HG03175 (cell line): ENCODE data around the gene SOCS3.

Experiments used
- ATAC-seq: cut with Tn5 transposase; IDR thresholded peaks from one replicate; pipeline ENCODE4 v1.9.1; 2021; ENCODE audit warnings: mild to moderate bottlenecking, moderate library complexity; ENCODE audit not compliant: unreplicated experiment

The SOCS3 gene

DNA sequence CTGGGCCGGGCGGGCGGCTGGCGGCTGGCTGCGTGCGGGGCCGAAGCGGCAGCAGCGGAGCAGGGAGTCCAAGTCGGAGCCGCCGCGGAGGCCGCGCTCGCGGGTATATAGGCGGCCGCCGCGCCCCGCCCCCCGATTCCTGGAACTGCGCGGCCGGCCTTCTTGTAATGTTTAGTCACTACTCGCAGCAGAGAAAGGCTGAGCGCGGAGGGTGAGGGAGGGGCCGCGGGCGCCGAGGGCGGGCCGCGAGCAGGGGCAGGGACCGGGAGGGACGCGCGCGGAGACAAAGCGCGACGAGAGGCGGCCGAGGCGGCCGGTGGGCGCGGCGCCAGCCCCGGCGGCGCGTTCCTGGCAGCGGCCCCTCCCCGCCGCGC, at the start of gene SOCS3:
Gene SOCS3 (minus strand): TSS at position 81 of the 374 bp plus-strand sequence. CDS start 982 bp downstream, outside the sequence.
- no peak for ATAC-seq

DNA sequence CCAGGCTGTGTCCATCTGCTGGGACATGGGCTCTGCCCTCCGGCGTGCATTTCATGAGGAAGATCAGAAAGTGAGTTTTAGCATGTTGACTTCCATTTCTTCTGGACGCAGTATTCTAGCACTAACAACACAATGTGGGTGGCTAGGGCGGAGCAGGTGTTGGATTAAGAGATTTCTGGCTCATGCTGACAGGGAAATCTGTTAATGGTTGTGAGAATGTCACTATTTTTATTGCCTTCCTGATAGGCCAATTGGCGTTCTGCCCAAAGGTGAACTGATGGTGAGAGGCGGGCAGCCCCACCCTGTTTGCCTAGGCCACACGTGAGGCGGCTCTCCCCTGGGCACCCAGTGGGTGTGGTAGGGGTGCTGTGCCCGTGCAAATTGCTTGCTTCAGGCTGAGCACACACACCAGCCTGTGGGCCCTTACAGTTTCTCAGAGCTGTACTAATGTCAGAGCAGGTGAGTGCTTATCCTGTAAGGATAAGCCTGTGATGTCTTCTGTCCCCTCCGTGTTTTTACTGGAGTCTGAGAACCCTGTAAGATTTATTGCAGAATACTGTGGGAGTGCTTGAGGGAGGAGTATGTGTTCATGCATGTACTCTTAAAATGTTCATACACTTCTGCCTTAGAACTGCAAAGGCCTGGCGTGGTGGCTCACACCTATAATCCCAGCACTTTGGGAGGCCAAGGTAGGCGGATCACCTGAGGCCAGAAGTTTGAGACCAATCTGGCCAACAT, 49.5 kb upstream of the SOCS3 start:
- no peak for ATAC-seq

- ATAC-seq: no peak
These were observed 48.7 kb upstream of the SOCS3 start for GRCh38 chr17:78408476-78409050.

DNA sequence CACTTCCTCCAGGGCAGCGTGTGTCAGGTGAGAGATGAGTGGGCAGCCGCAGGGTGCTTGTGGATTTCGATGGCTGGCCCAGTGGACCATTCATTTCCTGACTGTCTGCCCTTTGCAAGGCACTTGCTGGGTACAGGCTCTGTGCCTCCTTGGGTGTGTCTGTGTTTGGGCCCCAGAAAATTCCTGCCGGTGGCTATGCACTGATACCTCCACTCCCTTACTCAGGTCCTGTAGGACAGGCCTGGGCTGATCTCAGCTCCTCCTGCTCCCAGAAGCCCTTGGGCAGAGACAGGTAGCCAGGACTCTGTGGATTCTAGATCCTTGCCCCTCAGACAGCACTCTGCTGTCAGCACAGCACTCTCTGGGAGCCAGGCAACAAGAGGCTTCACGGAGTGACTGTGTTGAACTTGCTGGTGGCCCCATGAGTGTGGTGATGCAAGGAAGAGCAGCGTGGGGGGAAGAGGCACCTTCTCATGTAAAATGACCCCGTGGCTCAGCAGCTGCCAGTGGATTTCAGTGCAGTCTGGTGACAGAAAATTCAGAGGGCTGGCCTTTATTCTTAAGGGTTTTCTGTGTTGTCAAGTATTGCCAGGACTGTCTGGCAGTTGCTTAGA, 47.6 kb upstream of the SOCS3 start:
- ATAC-seq: no peak

GRCh38 chr17:78406920-78407319, 47.0 kb upstream of the SOCS3 start:
- ATAC-seq: no peak

DNA sequence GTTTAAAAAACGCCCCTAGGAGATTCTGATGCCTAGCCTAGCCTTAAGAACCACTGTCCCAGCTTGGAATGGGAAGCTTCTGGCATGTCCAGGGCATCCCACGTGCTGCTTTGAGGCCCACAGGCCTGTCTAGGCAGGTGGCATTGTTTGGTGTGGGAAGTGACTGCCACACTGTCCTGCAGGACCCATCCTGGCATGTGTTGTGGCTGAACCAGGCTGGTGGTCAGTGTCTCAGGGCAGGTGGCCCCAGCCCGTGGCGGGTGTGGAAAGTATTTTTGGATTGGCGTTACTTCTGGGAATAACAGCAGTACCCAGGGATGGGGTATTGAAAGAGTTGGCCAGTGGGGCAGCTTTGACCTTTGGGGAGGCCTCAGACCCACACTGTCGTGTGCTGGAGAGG, 46.5 kb upstream of the SOCS3 start:
- no peak for ATAC-seq

GRCh38 chr17:78403822-78404221, 43.9 kb upstream of the SOCS3 start:
- ATAC-seq: no peak

DNA sequence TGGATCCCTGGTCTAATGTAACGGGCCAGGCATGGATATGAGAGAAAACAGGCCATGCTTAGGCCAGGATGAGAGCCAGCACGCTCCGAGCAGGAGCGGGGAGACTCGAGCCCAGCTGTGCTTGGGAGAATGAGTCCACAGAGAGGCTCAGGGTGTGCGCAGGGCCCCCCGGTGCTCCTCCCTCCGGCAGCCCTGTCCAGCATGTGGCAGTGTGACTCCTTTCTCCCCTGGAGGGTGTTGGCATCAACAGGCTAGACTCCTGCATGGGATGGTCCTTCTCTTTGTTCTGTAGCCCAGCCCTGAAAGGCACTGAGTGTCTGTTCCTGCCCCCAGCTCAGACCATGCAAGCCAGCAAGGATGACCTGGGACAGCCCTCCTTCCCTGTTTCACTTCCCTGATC, 42.0 kb upstream of the SOCS3 start:
- no peak for ATAC-seq

DNA sequence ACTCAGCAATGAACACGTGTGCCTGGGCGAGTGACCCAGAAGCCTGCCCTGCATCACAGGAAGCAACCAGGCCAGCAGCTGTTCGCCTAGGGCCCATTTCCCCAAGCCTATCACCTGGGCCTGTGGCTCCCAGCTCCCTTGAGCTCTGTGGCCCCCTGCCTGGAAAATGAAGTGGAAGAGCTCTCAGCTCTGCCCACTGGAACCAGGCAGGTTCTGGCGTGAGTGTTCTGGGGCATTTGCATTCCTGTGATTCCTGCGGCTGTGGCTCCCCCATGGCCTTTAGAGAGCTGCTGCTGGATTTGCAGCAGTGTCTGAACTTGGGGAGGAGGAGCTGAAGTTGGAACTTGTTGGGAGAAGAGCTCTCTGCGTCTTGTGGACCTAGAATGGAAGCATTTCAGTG, 41.4 kb upstream of the SOCS3 start:
- no peak for ATAC-seq

DNA sequence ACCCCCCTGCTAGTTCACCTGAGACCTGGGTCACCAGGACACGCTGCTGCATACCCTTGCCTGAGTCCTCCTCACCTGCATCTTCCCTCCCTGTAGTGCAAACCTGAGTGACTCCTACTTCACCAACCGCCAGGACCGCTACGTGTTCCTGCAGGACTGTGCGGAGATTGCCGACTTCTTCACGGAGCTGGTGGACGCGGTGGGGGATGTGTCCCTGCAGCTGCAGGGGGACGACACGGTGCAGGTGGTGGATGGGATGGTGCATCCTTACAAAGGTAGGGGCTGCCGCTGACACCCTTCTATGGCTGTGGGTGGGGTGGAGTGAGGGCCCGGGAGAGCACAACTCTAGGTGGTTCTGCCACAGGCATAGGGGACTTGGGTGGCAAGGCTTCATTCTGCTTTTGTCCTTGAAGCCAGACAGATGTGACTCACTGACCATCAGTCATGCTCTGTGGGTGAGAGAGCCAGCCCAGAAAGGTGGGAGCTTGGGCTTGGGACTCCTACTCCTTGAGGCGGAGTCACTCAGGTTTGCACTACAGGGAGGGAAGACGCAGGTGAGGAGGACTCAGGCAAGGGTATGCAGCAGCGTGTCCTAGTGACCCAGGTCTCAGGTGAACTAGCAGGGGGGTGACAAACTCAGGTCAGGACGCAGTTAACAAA, 40.8 kb upstream of the SOCS3 start:
- no peak for ATAC-seq

DNA sequence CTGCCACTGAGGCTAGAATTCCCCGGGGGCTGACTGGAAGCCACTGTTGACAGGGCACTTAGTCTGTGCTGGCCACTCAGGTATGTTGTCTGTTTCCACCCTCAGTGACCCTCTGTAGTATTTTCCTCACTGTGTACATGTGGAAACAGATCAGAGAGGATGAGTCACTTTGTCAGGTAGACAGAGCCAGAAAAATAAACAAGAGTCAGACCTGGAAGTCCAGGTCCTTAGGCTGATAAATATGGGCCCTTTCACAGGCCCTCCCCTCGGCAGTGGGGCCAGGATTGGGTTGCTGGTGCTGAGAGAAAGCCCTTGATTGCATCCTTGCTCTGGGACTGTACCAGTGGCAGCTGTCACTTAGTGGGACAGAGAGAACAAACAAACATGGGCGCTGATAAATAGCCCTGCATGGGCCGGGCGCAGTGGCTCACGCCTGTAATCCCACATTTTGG, 39.8 kb upstream of the SOCS3 start:
- no peak for ATAC-seq

DNA sequence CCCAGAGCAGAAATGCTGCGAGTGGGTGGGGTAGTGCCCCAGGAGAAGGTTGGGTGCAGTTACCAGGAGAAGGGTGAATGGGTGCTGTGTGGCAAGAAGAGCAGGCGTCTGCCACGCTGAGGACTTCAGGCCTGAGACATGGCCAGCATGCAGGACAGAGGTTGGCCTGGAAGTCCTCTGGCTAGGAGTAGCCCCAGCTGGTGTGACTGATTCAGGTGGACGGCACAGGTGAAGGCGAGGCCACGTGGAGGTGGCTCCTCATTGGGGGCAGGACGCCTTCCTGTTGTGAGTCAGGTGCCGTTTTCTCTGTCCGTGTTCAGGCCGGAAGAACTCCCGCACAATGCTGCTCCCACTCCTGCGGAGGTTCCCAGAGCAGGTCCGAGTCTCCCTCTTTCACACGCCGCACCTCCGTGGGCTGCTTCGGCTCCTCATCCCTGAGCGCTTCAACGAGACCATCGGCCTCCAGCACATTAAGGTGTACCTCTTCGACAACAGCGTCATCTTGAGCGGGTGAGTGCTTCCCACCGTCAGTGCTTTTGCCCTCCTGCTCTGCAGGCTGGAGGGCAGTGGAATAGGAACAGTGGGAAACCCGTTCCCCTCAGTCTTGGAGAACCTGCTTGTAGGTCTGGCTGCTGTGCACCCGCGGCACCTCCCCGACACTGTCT, 39.3 kb upstream of the SOCS3 start:
- ATAC-seq: no peak

GRCh38 chr17:78398390-78398789, 38.5 kb upstream of the SOCS3 start:
- no peak for ATAC-seq

- no peak for ATAC-seq
These were observed 37.8 kb upstream of the SOCS3 start for GRCh38 chr17:78397681-78398101.

DNA sequence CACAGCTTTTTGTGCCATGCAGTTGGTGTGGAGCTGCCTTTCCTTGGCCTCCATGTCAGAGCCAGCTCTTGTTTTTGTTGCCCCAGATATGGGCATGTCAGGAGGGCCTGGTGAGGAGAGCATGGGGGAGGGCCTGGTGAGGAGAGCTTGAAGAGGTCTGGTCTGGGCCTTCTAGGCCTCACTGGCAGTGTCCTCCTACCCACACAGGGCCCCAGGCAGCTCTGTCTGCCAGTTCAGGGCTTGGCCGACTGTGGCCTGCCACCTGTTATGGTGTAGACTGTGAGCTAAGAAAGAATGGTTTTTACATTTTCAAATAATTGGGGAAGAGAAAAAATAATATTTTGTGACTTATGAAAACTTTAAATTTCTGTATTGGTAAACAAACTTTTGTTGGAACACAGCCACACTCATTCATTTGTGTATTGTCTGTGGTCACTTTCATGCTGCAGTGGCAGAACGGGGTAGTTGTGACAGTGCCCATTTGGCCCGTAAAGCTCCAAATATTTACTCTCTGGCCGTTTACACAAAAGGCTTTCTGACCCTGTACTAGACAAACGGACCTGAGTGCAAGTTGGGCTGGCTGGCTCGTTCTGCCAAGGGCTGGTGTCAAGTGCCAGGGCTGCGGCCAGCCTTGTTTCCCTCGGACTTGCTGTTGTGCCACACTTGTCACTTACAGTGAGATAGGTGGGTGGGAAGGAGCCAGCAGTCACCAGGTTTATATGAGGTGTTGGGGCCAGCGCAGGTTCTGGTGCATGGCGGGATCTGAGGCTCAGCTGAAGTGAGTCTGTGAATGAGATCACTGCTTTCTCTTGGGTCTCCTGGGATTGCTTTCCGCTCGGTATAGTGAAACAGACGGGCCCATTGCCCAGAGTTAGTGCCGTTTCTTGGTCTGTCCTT, 36.8 kb upstream of the SOCS3 start:
- ATAC-seq: no peak

DNA sequence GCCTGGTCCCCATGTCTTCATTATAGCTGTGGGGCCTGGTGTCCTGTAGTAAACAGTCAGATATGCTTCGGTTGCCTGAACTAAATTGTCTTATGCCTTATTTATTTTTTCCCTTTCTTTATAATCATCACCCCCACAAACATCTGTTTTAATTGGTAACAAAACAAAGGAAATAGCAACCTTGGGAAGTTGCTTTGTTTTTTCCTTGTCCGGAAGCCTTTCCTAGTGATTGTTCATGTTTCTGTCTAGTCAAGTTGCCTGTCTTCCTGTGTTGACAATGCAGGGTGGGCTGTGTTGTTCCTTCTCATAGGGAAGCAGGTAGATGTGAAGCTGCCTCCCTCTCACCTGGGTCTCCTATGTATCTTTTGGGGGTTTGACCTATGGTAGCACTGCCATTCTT, 35.3 kb upstream of the SOCS3 start:
- ATAC-seq: no peak

GRCh38 chr17:78394209-78394608, 34.3 kb upstream of the SOCS3 start:
- no peak for ATAC-seq

DNA sequence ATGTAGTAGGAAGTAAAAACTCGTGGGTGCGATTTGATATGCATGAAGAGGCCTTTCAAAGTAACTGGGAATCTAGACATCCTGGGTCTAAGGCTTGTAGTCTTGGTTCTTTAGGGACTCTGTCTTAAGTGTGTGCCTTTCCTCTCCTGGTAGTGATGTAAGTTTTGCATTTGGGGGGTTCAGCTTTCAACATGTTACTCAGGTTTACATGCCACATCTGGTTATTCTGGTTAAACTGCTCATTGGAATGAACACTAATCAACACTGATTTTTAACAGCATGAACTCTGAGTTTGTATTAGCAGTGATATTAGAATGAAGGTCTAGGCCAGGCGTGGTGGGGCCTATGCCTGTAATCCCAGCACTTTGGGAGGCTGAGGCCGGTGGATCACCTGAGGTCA, 33.7 kb upstream of the SOCS3 start:
- ATAC-seq: no peak

GRCh38 chr17:78392295-78392694, 32.4 kb upstream of the SOCS3 start:
- ATAC-seq: no peak

- ATAC-seq: no peak
These were observed 32.0 kb upstream of the SOCS3 start for GRCh38 chr17:78391843-78392242.
